Skeletal muscle satellite cell (primary cell): Measurements from ENCODE around the gene CEP89. TPM values are rescaled to one million over a fixed set of nuclear protein-coding genes. Genes with fewer than 3 reads are reported as not detected.
"Not testable (repeated sequence)": the region's sequence is repeated elsewhere in the genome, so short reads cannot be mapped to it uniquely, and the experiment has no call there.

Source experiments
- H3K27me3 ChIP-seq: 2 replicates; pipeline ENCODE4 v1.7.0; 2013; ENCODE audit warnings: low read length; ENCODE audit not compliant: control insufficient read depth, insufficient read depth
- H3K36me3 ChIP-seq: 2 replicates; pipeline ENCODE4 v1.7.0; 2013; ENCODE audit warnings: mild to moderate bottlenecking, control low read depth, low read length; ENCODE audit not compliant: insufficient read depth
- H3K4me1 ChIP-seq: 2 replicates; pipeline ENCODE4 v1.7.0; 2013; ENCODE audit warnings: low read length; ENCODE audit not compliant: control insufficient read depth, insufficient read depth
- H3K4me2 ChIP-seq: 2 replicates; pipeline ENCODE4 v1.7.0; 2013; ENCODE audit warnings: mild to moderate bottlenecking, low read length
- H3K4me3 ChIP-seq: 2 replicates; pipeline ENCODE4 v1.7.0; 2013; ENCODE audit warnings: low read length
- H3K9ac ChIP-seq: 2 replicates; pipeline ENCODE4 v1.7.0; 2013; ENCODE audit warnings: mild to moderate bottlenecking, low read depth, low read length, moderate library complexity
- H3K9me3 ChIP-seq: replicated peaks from 2 replicates; pipeline ENCODE4 v1.7.0; 2013; ENCODE audit warnings: mild to moderate bottlenecking, control low read depth, low read length
- total RNA-seq: library from RNA; depleted of rRNA; stranded (reverse); fragments of >200 nt; gene quantifications from 2 replicates; pipeline ENCODE4 v1.2.3, GENCODE V29; 2012; rRNA removed

CEP89 gene
- 11.2 and 19.2 TPM in 2 replicates for total RNA-seq

DNA sequence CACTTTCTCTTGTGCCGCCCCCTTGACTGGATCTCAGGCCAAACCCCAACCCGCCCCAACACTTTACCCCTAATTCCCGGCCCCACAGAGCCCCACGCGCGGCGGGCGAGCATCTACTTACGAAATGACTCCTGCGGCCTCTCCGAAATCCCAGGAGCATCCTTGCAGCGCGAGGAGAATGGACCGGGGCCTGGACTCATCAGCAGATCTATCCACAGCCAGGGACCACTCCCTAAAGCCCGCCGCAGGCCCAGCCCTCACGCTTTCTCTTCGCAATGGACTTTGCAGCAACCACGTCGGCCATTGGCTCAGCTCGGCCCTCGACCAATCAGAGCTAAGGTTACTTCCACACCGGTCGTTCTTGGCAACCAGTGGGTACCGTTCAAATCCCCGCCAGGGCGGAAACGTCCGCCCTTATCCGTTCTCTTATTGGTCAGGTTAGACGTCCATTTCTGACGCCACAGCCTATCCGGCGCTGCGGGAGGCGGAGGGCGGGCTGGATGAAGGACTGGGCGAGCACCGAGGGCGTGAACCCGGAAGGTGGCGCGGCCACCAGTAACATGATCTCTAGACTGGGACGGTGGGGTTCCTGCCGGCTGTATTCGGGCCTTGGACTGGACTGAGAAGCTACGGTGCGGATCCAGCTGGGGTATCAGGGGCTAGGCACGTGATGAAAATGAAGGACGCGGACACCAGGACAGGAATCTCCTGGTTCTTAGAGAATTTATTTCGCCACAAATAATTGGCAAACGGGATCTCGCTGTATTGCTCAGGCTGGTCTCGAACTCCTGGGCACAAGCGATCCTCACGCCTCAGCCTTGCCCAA lies at the start of gene CEP89, which contains the start of gene FAAP24:
Gene CEP89, minus strand, starts transcription at position 244 of the 826 bp plus-strand sequence. Its CDS starts 84 bp downstream, at position 160.
Gene FAAP24, plus strand, starts transcription at position 528 of the 826 bp plus-strand sequence. CDS start 955 bp downstream, outside the sequence.
- Histone ChIP-seq H3K36me3 (no peaks in the 10 kb centered on the region), H3K27me3 (no peaks in the 10 kb centered on the region), H3K4me1 (no peaks in the 10 kb centered on the region), H3K9me3 (no peaks in the 10 kb centered on the region), H3K4me2 (peak within 1 kb of the TSS; percentile 87), H3K9ac (peak within 1 kb of the TSS; percentile 83), H3K4me3 (peak within 1 kb of the TSS; percentile 83)

DNA sequence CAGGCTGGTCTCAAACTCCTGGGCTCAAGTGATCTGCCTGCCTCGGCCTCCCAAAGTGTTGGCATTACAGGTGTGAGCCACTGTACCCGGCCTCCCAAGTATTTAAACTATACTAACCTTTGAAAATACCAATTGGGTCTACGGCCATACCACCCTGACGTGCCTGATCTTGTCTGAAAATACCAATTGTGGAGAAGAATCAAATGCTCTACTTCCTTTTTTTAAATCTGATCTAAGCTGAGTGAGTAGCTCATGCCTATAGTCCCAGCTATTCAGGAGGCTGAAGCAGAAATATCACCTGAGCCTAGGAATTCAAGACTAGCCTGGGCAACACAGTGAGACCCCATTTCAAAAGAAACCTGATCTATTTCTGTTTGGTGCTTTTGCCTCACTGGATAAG lies 39.1 kb upstream of the CEP89 start:
- H3K9ac ChIP-seq, result not testable (repeated sequence)

DNA sequence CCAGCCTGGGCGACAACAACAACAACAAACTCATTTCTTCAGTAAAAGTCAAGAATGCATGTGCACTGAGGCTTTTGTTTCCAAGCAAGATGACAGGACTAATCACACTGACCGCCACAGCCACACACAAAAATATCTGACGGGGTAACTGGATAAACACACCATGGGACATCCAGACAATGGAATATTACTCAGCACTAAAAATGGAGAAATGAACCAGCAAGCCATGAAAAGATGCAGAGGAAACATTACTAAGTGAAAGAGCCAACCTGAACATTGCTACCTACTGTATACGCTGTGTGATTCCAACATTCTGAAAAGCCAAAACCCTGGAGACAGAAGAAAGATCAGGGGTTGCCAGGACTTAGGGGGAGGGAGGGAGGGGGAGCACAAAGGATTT lies 37.0 kb upstream of the CEP89 start:
- no peak overlapping the region for H3K4me3 ChIP-seq
- no peaks in the 10 kb centered on the region for H3K9me3 ChIP-seq
- no peak overlapping the region for H3K9ac ChIP-seq
- H3K4me1 ChIP-seq, result no peaks in the 10 kb centered on the region
- no peaks in the 10 kb centered on the region for H3K27me3 ChIP-seq
- no peak overlapping the region for H3K4me2 ChIP-seq
- H3K36me3 ChIP-seq, result no peaks in the 10 kb centered on the region

More for the DNA sequence above, 39.1 kb upstream of the CEP89 start:
- H3K4me1 ChIP-seq, H3K9me3 ChIP-seq, H3K4me3 ChIP-seq, H3K27me3 ChIP-seq, H3K4me2 ChIP-seq, H3K36me3 ChIP-seq: not testable (repeated sequence)

DNA sequence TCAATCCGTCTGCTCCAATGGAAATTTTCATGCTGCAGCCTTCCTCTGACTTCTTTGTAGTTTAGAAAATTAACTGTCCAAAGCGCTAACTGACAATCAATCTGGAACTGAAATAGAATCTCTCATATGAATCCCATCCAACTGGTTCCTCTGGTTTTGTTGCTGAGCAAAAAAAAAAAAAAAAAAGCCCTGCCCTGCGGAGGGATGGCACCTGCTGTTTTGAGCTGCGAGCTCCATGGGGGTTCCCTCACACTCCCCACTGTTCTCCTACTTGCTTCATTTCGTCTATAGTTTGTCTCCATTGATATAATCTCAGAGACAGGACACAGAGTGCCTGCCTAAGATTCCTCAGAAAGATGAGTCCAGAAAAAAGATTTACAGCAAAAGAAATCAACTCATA lies 33.7 kb upstream of the CEP89 start:
- Histone ChIP-seq H3K4me3 (no peak overlapping the region), H3K27me3 (no peaks in the 10 kb centered on the region), H3K36me3 (no peaks in the 10 kb centered on the region), H3K4me1 (no peaks in the 10 kb centered on the region), H3K9me3 (no peaks in the 10 kb centered on the region), H3K4me2 (no peak overlapping the region), H3K9ac (no peak overlapping the region)

DNA sequence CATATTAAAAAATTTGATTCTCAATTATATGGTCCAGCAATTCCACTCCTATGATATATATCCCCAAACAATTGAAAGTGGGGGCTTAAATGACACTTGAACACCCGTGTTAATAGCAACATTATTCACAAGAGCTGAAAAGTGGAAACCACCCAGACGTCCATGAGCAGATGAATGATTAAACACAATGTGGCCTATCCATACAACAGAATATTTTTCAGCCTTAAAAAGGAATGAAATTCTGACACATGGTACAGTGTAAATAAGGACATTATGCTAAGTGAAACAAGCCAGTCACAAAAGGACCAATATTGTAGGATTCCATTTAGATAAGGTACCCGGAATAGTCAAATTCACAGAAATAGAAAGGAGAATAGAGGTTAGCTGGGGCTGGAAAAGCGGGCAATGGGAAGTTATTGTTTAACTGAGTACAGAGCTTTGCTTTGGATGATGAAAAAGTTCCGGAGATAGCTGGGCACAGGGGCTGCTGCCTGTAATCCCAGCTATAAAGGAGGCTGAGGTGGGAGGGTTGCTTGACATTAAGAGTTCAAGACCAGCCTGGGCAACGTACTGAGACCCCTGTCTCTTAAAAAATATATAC lies 31.8 kb upstream of the CEP89 start:
- not testable (repeated sequence) for H3K4me3 ChIP-seq, H3K9ac ChIP-seq, H3K9me3 ChIP-seq, H3K27me3 ChIP-seq, H3K4me1 ChIP-seq, H3K36me3 ChIP-seq, H3K4me2 ChIP-seq

DNA sequence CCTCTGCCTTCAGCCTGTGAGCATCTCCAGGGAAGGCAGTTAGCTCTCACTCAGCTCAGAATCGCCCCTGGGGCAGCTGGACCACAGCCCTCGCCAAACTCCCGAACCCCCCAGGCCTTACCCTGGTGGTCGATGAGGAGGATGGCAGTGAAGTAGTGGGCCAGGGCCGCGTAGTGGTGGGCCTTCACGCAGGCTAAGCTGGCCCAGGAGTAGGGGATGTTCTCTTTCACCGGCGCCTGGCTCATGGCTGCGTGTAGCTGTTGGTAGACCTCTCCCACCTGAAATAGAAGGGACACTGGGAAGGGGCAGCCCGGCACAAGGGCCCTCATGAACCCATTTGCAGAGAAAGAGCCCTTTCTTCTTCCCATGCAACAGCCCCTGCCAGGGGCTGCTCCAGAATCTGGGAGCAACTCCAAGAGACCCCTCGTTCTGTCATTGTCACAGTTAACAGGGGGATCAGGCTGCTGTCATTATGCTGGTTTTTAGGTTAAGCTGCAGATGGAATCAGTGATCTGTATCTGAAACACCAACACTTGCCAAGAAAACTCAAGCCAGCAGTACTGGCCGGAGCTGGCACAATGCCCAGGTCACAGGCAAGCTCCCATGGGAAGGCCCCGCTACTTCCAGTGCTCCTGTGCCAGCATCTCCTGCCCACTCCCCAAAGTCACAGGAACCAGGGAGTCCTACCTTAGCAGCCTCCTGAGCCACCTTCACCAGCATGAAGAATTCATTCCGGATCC lies 30.5 kb upstream of the CEP89 start:
- not testable (repeated sequence) for H3K4me3 ChIP-seq, H3K36me3 ChIP-seq, H3K27me3 ChIP-seq, H3K4me1 ChIP-seq, H3K4me2 ChIP-seq, H3K9me3 ChIP-seq, H3K9ac ChIP-seq

DNA sequence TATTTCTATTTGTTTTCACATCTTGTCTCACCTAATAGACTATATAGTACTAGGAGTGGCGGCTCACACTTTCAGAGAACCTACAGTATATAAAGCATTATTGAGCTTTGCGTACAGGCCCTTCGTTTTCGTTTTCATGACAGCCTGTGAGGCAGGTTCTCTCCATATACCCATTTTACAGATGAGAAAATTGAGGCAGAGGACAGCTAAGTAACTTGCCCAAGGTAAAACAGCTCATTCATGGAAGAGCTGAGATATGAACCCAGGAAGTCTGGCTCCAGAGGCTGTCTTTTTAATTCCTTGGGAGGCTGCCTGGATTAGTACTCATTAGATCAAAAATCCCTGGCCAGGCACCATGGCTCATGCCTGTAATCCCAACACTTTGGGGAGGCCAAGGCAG lies 29.2 kb upstream of the CEP89 start:
- H3K9ac ChIP-seq, result no peak overlapping the region
- H3K27me3 ChIP-seq, result no peaks in the 10 kb centered on the region
- no peaks in the 10 kb centered on the region for H3K4me1 ChIP-seq
- H3K4me2 ChIP-seq, result no peak overlapping the region
- no peak overlapping the region for H3K4me3 ChIP-seq
- no peaks in the 10 kb centered on the region for H3K9me3 ChIP-seq
- H3K36me3 ChIP-seq, result no peaks in the 10 kb centered on the region

DNA sequence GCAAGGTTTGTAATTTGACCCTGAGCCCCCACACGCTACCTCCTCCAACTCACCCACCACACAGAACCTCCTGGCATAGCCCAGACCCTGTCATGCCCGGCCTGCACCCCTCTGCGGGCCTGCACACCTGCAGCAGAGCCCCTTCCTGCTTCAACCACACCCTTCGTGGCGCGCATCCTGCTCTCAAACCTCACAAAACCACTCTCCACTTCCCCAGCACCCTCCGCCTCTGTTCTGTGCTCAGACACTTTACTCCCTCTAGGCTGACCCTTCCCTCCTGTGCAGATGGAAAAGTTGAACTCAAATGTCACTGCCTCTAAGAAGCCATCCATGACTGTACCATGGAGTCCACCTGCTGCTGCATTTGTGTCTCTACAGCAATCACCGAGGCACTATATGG lies 28.8 kb upstream of the CEP89 start:
- no peak overlapping the region for H3K4me2 ChIP-seq
- H3K9ac ChIP-seq, result no peak overlapping the region
- no peaks in the 10 kb centered on the region for H3K9me3 ChIP-seq
- no peaks in the 10 kb centered on the region for H3K36me3 ChIP-seq
- no peak overlapping the region for H3K4me3 ChIP-seq
- no peaks in the 10 kb centered on the region for H3K27me3 ChIP-seq
- no peaks in the 10 kb centered on the region for H3K4me1 ChIP-seq

DNA sequence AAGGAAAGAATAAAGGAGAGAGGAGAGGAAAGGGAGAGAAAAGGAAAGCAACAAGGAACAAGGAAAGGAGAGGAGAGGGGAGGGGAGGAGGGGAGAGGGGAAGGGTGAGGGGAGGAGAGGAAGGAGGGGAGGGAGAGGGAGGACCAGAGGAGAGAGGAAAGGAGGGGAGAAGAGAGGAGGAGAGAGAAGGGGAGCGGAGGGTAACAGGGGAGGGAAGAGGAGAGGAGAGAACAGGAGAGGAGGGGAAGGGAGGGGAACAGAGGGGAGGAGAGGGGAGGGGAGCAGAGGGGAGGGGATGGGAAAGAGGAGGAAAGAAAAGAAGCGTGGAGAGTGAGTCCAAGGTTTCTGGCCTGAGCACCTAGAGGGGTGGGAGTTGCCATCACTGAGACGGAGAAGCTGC lies 27.0 kb upstream of the CEP89 start:
- no peak overlapping the region for H3K9ac ChIP-seq
- H3K27me3 ChIP-seq, result no peaks in the 10 kb centered on the region
- no peaks in the 10 kb centered on the region for H3K9me3 ChIP-seq
- no peak overlapping the region for H3K4me2 ChIP-seq
- H3K36me3 ChIP-seq, result no peaks in the 10 kb centered on the region
- H3K4me1 ChIP-seq, result no peaks in the 10 kb centered on the region
- no peak overlapping the region for H3K4me3 ChIP-seq

DNA sequence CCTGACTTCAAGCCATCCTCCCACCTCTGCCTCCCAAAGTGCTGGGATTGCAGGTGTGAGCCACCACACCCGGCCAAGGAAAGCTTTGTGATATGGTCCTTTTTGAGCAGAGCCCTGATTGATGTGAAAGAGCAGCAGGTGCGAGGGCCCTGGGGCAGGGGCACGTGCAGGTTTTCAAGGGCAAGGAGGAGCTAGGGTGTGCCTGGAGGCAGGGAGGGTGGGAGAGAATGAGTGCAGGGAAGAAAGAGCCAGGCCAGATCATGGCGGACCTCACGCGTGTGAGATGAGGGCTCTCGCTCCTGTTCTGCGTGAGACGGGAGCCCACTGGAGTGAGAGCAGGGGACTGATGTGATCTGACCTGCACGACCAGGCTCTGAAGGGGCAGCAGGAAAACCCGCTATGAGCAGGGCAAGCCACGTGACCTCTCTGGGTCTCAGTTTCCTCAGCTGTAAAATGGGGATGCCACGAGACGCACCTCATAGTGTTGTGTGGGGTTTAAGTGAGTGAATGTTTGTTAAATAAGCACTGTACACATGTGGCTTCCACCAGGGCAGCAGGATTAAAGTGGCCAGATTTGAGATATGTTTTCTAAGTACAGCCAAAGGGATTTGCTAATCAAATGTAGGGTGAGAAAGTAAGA lies 26.1 kb upstream of the CEP89 start:
- Histone ChIP-seq H3K9me3 (no peaks in the 10 kb centered on the region), H3K4me1 (no peaks in the 10 kb centered on the region), H3K36me3 (no peaks in the 10 kb centered on the region), H3K9ac (no peak overlapping the region), H3K27me3 (no peaks in the 10 kb centered on the region), H3K4me3 (no peak overlapping the region), H3K4me2 (no peak overlapping the region)

DNA sequence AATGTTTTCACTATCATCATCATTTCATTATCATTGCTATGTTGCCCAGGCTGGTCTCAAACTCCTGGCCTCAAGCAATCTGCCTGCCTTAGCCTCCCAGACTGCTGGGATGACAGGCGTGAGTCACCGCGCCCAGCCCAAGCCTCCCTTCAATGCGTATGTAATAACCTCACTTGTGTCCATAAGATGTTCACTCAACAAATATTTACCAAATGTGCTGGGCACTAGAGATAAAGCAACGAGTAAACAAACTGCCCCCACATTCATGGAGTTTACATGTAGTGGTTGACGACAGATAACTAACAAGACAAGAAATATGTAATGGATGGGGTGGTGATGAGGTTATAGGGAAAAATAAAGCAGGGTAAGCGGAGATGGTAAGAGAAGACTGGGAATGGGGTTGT lies 25.3 kb upstream of the CEP89 start:
- H3K4me1 ChIP-seq, result not testable (repeated sequence)

More for the DNA sequence above, 25.3 kb upstream of the CEP89 start:
- H3K9me3 ChIP-seq, H3K4me3 ChIP-seq, H3K36me3 ChIP-seq, H3K27me3 ChIP-seq, H3K4me2 ChIP-seq, H3K9ac ChIP-seq: not testable (repeated sequence)
